ENCODE measurements around the gene ME3.

ME3 gene

DNA sequence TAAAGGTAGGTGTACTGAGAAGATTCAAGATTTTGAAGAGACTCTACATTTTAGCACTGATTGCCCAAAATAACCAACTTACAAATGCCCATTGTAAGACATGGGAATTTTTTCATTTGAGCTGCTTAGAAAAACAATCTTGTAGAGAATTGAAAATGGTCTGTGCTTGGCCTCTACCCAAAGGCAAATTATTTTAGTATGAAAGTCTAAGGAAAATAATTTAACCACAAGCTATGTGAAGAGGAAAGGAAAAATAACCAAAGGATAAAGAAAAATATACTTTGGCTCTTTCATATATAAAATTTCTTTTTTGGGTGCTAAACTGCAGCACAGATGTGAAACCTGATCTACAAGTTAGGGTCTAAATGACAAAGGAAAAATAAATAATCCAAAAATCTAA is 54.9 kb downstream of the ME3 start:
- H3K4me1 ChIP-seq (ENCODE audit: insufficient read depth, low read length): no peaks in the 10 kb centered on the region
- H3K36me3 ChIP-seq (ENCODE audit: insufficient read depth, low read length): no peaks in the 10 kb centered on the region
- no peak overlapping the region for H3K27ac ChIP-seq (ENCODE audit: low read depth, low read length)
- H3K27me3 ChIP-seq (ENCODE audit: insufficient read depth, low read length): no peaks in the 10 kb centered on the region
- no peak overlapping the region for H3K9ac ChIP-seq (ENCODE audit: low read depth, low read length)
- no peaks in the 10 kb centered on the region for H3K9me3 ChIP-seq (ENCODE audit: insufficient read depth, low read depth, low read length)
- H3K4me3 ChIP-seq (ENCODE audit: low read length): no peak overlapping the region

DNA sequence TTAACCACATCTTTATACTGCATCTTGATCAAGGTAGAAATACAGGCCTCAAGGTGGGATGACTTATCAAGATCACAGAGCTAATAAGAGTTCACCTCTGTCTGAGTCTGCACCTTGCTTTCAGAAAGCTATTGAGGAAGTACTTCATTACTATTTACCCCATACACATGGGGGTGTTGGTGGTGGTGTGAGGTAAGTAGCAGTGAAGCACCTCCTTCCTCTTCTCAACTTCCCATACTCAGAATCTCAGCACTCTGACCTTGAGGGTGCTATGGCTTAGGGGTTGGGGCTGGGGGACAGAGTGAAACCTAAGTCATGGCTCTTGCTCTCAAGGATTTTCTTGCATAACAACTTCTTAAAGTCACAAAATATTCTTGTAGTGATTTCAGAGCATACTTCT is 56.9 kb downstream of the ME3 start:
- H3K9me3 ChIP-seq (ENCODE audit: insufficient read depth, low read depth, low read length): no peaks in the 10 kb centered on the region
- H3K27ac ChIP-seq (ENCODE audit: low read depth, low read length): no peak overlapping the region
- no peak overlapping the region for H3K9ac ChIP-seq (ENCODE audit: low read depth, low read length)
- no peaks in the 10 kb centered on the region for H3K36me3 ChIP-seq (ENCODE audit: insufficient read depth, low read length)
- H3K27me3 ChIP-seq (ENCODE audit: insufficient read depth, low read length): no peaks in the 10 kb centered on the region
- H3K4me1 ChIP-seq (ENCODE audit: insufficient read depth, low read length): no peaks in the 10 kb centered on the region
- no peak overlapping the region for H3K4me3 ChIP-seq (ENCODE audit: low read length)

DNA sequence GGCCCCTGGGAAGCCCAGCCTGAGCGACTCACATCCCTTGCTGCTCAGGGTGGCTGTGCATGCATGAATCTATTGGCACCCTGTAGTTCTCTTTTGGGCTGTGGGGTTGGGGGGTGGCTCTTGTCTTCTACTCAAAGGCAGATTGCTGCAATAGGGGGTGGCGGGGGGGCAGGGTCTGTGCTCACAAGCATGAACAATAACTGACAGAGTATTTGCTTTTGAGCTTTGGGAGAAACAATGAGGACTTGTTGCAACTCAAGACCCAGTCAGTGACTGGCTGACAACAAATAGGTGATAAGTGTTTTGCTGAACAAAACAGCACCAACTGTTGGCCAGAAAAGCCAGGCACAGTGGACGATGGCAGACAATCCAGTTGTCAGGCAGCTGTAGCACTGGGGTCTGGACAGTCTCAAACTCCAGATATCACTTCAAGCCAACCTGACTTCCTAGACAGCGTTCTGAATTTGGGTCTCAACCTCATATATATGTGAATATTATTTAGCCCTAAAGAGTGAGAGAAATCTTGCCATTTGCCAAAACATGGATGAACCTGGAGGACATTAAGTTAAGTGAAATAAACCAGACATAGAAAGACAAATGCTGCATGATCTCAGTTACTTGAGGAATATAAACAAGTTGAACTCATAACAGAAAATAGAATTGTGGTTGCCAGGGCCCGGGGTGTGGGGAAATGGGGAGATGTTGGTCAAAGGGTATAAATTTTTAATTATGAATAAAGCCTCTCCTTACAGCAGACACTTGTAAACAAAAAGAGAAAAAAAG is 61.7 kb downstream of the ME3 start:
- Histone ChIP-seq H3K9ac (ENCODE audit: low read depth, low read length) (no peak overlapping the region), H3K4me1 (ENCODE audit: insufficient read depth, low read length) (peaks cover 9% of the 10 kb centered on the region), H3K36me3 (ENCODE audit: insufficient read depth, low read length) (no peaks in the 10 kb centered on the region), H3K4me3 (ENCODE audit: low read length) (no peak overlapping the region), H3K27me3 (ENCODE audit: insufficient read depth, low read length) (no peaks in the 10 kb centered on the region), H3K9me3 (ENCODE audit: insufficient read depth, low read depth, low read length) (no peaks in the 10 kb centered on the region), H3K27ac (ENCODE audit: low read depth, low read length) (peak overlapping the region; percentile 37; the same call in 1 of the 2 replicates)
- WGBS: 49% methylated on average over 4 of the region's 5 CpGs

DNA sequence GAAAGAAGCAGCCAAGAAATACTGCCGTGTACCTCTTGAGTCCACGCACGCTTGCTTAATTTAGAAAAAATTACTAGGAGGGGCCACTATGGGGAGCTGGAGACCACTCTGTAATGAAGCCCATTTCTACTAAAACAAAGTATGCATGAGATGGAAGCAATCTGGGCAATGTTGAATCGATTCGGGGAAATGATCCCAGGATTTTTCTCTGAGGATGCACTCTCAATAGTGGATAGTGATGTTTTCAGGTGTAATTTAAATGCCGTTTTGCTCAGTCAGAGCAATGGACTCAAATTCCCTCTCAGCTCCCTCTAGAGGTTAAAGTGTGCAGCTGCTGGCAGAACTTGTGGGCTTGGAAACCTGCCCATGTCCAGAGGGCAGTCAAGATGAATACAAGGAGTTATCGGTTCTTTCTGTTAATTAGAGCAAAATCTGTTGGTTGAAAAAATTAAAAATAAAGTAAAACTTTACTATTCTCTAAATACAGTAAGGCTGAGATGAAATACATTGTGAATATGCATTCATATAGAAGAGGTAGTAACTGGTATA is 64.1 kb downstream of the ME3 start:
- no peaks in the 10 kb centered on the region for H3K36me3 ChIP-seq (ENCODE audit: insufficient read depth, low read length)
- H3K27me3 ChIP-seq (ENCODE audit: insufficient read depth, low read length): no peaks in the 10 kb centered on the region
- no peak overlapping the region for H3K27ac ChIP-seq (ENCODE audit: low read depth, low read length)
- H3K9me3 ChIP-seq (ENCODE audit: insufficient read depth, low read depth, low read length): no peaks in the 10 kb centered on the region
- H3K4me3 ChIP-seq (ENCODE audit: low read length): no peak overlapping the region
- WGBS: 37% methylated on average over 7 of the region's 7 CpGs
- peaks cover 9% of the 10 kb centered on the region for H3K4me1 ChIP-seq (ENCODE audit: insufficient read depth, low read length)
- no peak overlapping the region for H3K9ac ChIP-seq (ENCODE audit: low read depth, low read length)

DNA sequence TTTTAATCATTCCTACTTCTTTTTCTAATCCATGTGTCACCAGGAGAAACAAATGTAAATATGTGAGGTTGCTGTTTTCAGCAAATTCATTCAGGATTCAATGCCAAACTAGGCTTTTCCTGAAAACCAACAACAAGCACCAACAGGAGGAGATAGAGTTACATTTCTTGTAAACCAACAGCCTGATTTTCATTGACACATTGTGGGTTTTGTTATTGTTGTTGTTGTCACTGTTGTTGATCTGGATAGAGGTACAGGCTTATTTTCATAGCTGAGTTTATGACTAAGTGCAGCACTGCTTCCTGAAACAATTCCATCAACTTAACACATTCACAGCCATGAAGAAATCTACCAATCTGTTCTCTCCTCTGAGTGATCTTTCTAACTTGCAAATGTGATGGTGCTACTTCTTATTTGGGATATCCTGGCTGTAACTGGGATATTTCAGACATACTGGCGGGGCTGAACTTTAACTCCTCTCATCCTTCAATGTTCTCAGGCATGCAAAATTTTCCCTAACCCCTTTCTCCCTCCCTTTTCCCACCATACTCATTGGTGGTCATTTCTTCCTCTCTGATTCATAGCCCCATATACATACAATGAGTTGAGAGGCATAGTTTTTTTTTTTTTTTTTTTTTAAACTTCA is 65.5 kb downstream of the ME3 start:
- H3K27me3 ChIP-seq (ENCODE audit: insufficient read depth, low read length): no peaks in the 10 kb centered on the region
- WGBS: 73% methylated on average over 1 of the region's 1 CpG
- no peak overlapping the region for H3K4me3 ChIP-seq (ENCODE audit: low read length)
- H3K9ac ChIP-seq (ENCODE audit: low read depth, low read length): no peak overlapping the region
- peaks cover 9% of the 10 kb centered on the region for H3K4me1 ChIP-seq (ENCODE audit: insufficient read depth, low read length)
- H3K9me3 ChIP-seq (ENCODE audit: insufficient read depth, low read depth, low read length): no peaks in the 10 kb centered on the region
- no peak overlapping the region for H3K27ac ChIP-seq (ENCODE audit: low read depth, low read length)
- no peaks in the 10 kb centered on the region for H3K36me3 ChIP-seq (ENCODE audit: insufficient read depth, low read length)

DNA sequence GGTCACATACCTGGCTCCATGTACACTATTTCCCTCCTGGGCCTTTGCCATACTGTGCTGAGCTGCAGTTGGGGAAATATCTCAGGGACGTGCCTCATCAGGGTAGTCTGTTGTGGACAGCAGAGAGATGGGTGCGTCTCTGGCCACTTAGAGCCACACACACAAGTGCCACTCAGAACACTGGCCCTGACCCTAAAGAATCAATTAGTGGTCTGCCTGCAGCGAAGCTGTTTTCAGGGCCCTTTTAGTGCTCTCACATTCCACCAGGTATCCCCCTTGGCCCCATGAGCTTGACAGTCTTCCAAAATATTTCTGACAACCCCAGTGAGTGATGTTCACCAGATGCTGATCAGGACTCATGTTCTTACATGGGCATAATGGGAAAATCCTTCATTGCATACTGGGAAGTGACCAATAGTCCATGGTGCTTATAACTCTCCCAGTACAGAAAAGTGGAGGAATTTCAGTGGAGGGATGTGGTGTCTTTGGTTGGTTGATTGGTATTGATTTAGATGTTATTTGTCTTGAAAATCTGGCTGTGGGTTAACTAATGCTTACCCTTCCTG is 66.1 kb downstream of the ME3 start:
- Histone ChIP-seq H3K27ac (ENCODE audit: low read depth, low read length) (peak overlapping the region; percentile 21; the same call in 1 of the 2 replicates), H3K4me3 (ENCODE audit: low read length) (no peak overlapping the region), H3K9ac (ENCODE audit: low read depth, low read length) (no peak overlapping the region), H3K27me3 (ENCODE audit: insufficient read depth, low read length) (no peaks in the 10 kb centered on the region), H3K9me3 (ENCODE audit: insufficient read depth, low read depth, low read length) (no peaks in the 10 kb centered on the region), H3K4me1 (ENCODE audit: insufficient read depth, low read length) (peaks cover 9% of the 10 kb centered on the region), H3K36me3 (ENCODE audit: insufficient read depth, low read length) (no peaks in the 10 kb centered on the region)
- 91% methylated on average over 3 of the region's 3 CpGs for WGBS

DNA sequence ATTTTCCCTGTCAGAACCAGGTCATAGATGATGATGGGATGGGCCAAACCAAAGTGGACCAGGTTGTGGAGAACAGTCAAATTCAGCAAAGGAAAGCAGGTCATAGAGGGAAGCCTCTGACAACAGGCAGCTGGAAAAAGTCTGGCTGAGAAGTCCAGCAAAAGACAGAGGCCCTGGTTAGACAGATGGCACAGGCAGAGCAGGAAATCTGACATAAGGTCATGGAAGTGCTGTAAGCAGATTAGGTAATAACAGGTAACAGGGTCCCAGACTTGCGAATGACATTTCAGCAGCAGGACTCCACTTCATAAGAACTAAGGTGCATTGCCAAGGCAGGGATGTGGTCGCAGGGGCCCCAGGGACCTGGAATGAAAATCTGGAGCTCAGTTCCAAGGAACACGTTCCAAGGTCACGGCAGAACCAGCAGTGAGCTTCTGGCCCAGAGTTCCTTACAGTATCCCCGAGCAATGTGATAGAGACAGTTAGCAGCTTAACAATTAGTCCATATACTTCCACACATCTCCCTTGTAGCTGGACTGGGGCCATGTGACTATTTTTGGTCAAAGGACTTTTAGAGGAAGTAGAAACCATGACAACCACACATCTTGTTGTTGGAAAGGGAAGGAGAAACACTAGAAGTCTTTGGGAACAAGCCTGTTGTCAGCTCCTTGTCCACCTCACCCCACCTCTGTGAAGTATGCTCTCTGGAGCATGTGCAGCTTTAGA is 75.4 kb downstream of the ME3 start:
- WGBS: 95% methylated on average over 5 of the region's 5 CpGs
- Histone ChIP-seq H3K27ac (ENCODE audit: low read depth, low read length) (no peak overlapping the region), H3K4me1 (ENCODE audit: insufficient read depth, low read length) (peaks cover 30% of the 10 kb centered on the region), H3K4me3 (ENCODE audit: low read length) (no peak overlapping the region), H3K27me3 (ENCODE audit: insufficient read depth, low read length) (no peaks in the 10 kb centered on the region), H3K36me3 (ENCODE audit: insufficient read depth, low read length) (no peaks in the 10 kb centered on the region), H3K9me3 (ENCODE audit: insufficient read depth, low read depth, low read length) (peaks cover 16% of the 10 kb centered on the region), H3K9ac (ENCODE audit: low read depth, low read length) (no peak overlapping the region)

DNA sequence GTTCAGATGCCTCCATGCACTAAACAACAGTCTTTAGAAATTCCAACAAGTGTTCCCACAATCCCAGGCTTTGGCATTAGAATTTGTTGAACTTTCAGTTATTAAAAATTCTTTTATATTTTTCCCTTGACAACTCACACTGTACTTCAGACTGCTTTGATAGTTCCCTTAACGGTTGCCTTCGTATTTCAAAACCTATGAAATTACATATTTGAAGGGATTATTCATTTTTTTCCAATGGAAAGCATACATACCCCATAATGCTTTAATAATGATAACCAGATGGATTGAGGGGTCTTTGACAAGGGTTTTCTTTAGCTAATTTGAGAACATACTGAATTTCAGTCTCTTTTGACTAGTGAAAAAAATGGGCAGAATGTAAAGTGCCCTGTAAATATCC is 76.5 kb downstream of the ME3 start:
- Histone ChIP-seq H3K4me3 (ENCODE audit: low read length) (no peak overlapping the region), H3K27ac (ENCODE audit: low read depth, low read length) (no peak overlapping the region), H3K4me1 (ENCODE audit: insufficient read depth, low read length) (peaks cover 39% of the 10 kb centered on the region), H3K27me3 (ENCODE audit: insufficient read depth, low read length) (no peaks in the 10 kb centered on the region), H3K36me3 (ENCODE audit: insufficient read depth, low read length) (no peaks in the 10 kb centered on the region), H3K9me3 (ENCODE audit: insufficient read depth, low read depth, low read length) (peaks cover 16% of the 10 kb centered on the region), H3K9ac (ENCODE audit: low read depth, low read length) (no peak overlapping the region)
- no CpG with 5 or more reads among the region's 2 CpGs for WGBS

DNA sequence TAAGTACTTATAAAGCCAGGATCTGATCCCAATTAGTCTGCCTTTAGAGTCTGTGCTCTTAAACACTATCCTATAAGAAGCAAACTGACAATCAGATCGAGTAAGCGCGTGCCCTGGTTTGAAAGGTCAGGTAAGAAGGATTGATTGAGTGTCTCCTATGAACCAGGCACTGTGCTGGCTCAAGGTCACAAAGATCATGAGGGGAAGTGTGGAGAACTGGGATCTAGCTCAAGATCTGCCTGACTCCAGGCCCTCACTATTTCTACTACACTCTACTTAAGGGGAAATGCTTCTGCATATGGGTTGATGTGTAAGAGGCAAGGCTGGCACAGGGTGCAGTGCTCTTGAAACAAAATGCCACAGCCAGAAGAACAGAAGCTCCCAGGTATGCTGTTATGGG is 77.0 kb downstream of the ME3 start:
- Histone ChIP-seq H3K36me3 (ENCODE audit: insufficient read depth, low read length) (no peaks in the 10 kb centered on the region), H3K9ac (ENCODE audit: low read depth, low read length) (no peak overlapping the region), H3K9me3 (ENCODE audit: insufficient read depth, low read depth, low read length) (peaks cover 16% of the 10 kb centered on the region), H3K27ac (ENCODE audit: low read depth, low read length) (no peak overlapping the region), H3K4me1 (ENCODE audit: insufficient read depth, low read length) (peaks cover 40% of the 10 kb centered on the region), H3K27me3 (ENCODE audit: insufficient read depth, low read length) (no peaks in the 10 kb centered on the region), H3K4me3 (ENCODE audit: low read length) (no peak overlapping the region)
- WGBS: 97% methylated on average over 3 of the region's 3 CpGs

DNA sequence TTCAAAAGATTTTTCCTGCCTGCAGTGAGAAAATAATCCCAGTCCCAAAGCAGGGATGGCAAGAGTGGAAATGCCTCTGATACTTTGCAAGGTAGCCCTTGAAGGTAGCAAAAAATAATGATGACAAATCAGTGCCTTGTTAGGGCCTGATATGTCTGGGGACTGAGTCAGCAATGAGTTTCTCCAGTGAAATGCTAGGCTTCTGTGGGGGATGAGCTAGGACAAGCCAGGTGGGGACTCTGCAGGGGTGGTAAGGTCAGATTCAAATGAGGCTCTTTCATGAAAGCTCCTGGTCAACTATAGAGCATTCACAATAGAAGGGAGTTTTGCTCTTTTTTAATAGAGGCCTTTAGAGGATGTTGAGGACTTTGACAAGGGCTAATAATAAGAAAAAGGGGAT is 77.7 kb downstream of the ME3 start:
- no peaks in the 10 kb centered on the region for H3K27me3 ChIP-seq (ENCODE audit: insufficient read depth, low read length)
- H3K27ac ChIP-seq (ENCODE audit: low read depth, low read length): peak overlapping the region; percentile 62
- H3K9ac ChIP-seq (ENCODE audit: low read depth, low read length): no peak overlapping the region
- no peak overlapping the region for H3K4me3 ChIP-seq (ENCODE audit: low read length)
- H3K36me3 ChIP-seq (ENCODE audit: insufficient read depth, low read length): no peaks in the 10 kb centered on the region
- peaks cover 44% of the 10 kb centered on the region for H3K4me1 ChIP-seq (ENCODE audit: insufficient read depth, low read length)
- peaks cover 16% of the 10 kb centered on the region for H3K9me3 ChIP-seq (ENCODE audit: insufficient read depth, low read depth, low read length)

DNA sequence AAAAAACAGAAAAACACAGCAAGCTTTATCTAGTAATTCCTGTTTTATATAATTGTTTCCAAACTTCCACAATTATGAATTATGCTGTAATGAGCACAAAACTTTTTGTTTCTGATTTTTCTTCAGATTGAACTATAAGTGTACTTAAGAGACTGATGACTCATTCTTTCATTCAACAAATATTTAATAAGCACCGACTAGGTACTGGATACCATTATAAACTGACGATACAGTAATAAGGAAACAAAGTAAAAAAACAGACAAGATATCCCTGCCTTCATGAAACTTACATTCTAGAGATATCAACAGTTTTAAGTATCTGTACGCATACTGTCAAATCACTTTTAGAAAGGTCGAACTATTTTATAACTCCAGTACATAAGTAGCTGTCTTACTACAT is 78.6 kb downstream of the ME3 start:
- H3K27me3 ChIP-seq (ENCODE audit: insufficient read depth, low read length): no peaks in the 10 kb centered on the region
- H3K4me3 ChIP-seq (ENCODE audit: low read length): no peak overlapping the region
- H3K9ac ChIP-seq (ENCODE audit: low read depth, low read length): no peak overlapping the region
- H3K4me1 ChIP-seq (ENCODE audit: insufficient read depth, low read length): peaks cover 51% of the 10 kb centered on the region
- H3K9me3 ChIP-seq (ENCODE audit: insufficient read depth, low read depth, low read length): peaks cover 16% of the 10 kb centered on the region
- no peak overlapping the region; the same call in 1 of the 2 replicates for H3K27ac ChIP-seq (ENCODE audit: low read depth, low read length)
- WGBS: 96% methylated on average over 4 of the region's 4 CpGs
- no peaks in the 10 kb centered on the region for H3K36me3 ChIP-seq (ENCODE audit: insufficient read depth, low read length)

All from HUES64 (cell line).